Posterior vena cava (tissue), 2 donors: ENCODE measurements around the gene PROX2. TPM values are rescaled to one million over a fixed set of nuclear protein-coding genes. Genes with fewer than 3 reads are reported as not detected.

Source experiments
- DNase-seq: peaks from one replicate; pipeline ENCODE4 v3.0.0-alpha.2; 2020; ENCODE audit warnings: low spot score
- intact Hi-C, 2 donors: fragments of 100-400 bp; cut with DNase I; formaldehyde crosslinking; loops; one replicate each; pipeline versions ENCODE4 v1.14.1 to v1.14.2; 2022 to 2023
- total RNA-seq, 2 donors: library from RNA; stranded (reverse); fragmentation: NEBNext Ultra II Directional; extraction: Animal tissue kit (Norgen Biotek cat#: 25700); gene quantifications; one replicate each; pipeline ENCODE4 v1.2.1, GENCODE V29; 2021
- donor health status: DM: yes; HTN: yes; CAD: no.
- donor health status: DM: yes; HTN: yes; CAD: no.

Gene PROX2
- total RNA-seq, 2 donors from 2014 or later = not detected

DNA sequence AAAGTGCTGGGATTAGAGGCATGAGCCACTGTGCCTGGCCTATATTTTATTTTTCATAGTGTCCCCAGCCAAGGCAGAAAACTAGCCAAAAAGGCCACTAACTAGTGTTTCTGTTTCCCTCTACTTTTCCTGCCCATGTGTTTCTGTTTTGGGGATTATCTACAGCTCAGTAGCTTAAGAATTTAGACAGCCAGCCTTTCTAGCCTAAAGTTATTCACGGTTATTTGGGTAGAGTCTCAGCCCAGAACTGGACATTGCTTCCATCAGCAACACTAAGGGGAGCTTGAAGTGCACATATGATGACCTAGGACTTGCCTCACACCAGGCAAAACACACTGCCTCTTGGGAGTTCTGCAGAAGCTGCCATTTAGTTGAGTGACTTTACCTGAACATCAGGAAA, 17.9 kb downstream of the PROX2 start:
- DNase-seq = no peak
- intact Hi-C loops = loop anchor here in 1 of 2 donors (5.0 kb wide), 1 partner anchor 49 kb away; no protein-coding TSS in a partner anchor

DNA sequence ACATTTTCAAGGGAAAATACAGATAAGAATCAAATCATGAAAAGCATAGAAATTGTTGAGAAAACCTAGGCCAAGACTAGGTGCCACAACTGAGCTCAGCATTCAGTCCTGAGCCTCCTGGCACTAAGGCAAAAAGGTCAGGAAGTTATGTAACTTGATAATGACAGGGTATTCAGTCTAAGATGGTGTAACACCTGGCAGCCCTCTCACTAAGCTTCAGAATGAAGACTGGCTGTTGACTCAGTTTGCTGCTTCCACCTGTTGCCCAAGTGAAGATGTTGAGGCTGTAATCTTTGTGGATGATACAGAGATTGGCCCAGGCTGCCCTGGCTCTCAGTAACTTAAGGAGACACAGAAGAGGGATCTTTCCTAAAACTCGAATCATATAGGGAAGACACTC, 19.6 kb downstream of the PROX2 start:
- no peak for DNase-seq
- intact Hi-C loops = loop anchor here in 1 of 2 donors (5.0 kb wide), 1 partner anchor 51 kb away; no protein-coding TSS in a partner anchor

DNA sequence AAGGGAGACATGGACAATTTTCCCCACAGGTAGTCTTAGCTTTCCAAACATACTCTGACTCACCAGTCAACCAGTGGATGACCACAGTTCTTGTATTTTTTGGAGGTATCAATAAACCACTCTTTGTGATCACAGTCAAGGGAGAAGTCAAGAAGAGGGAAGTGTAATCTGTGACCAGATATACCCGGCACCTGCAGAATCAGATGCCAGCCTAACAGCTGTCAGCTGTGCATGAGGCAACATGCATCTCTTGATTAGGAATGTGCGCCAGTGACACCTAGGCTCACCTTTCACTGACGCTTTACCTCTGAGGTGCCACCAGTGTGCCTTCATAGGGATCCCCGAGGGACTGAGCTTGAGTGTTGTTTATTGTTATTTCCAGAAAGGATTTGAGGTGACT, 20.0 kb downstream of the PROX2 start:
- no peak for DNase-seq
- intact Hi-C loops = loop anchor here in 1 of 2 donors (5.0 kb wide), 1 partner anchor 51 kb away; no protein-coding TSS in a partner anchor

DNA sequence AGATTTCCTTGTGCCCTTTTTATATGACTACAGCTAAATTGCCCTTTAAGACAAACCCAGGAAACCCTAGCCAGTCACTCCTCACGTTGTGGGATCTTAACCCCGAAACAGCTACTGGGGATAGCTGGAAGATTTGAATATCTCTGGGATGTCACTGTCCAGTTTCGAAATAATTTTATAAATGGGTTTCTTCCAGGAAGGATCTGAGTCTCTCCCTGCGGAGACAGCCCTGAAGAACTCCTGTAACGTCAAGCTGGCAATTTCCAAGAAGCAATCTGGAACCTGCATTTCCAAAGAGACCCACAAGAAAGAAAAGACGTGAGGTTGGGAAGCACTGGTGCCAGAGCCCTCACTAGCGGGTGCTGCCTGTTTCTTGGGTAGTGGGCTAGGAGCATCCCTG, 20.9 kb downstream of the PROX2 start:
- no peak for DNase-seq
- intact Hi-C loops = loop anchor here in 1 of 2 donors (5.0 kb wide), 1 partner anchor 52 kb away; no protein-coding TSS in a partner anchor

DNA sequence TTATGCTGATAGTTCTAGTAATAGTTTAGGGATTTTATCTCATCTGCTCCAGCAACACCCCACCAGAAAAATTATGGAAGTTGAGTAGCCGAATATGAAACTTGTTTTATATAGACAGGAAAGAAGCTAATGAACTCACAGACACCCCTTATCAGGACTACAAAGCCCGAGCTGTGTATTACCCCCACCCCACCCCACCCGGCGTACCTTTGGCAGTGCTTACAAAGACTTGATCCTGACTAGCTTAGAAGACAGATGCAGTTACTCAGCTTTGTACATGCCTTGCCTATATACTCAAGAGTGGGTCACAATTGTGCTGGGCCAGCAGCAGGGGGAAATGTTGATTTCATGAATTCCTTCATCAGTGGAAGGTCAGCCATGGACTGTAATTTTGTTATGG, 22.4 kb downstream of the PROX2 start:
- intact Hi-C loops = no loop called here
- no peak for DNase-seq

- DNase-seq = no peak
- intact Hi-C loops = no loop called here
Observed at GRCh38 chr14:74852922-74853530, 22.9 kb downstream of the PROX2 start.

GRCh38 chr14:74848768-74849167, 27.2 kb downstream of the PROX2 start:
- intact Hi-C loops = no loop called here
- no peak for DNase-seq

DNA sequence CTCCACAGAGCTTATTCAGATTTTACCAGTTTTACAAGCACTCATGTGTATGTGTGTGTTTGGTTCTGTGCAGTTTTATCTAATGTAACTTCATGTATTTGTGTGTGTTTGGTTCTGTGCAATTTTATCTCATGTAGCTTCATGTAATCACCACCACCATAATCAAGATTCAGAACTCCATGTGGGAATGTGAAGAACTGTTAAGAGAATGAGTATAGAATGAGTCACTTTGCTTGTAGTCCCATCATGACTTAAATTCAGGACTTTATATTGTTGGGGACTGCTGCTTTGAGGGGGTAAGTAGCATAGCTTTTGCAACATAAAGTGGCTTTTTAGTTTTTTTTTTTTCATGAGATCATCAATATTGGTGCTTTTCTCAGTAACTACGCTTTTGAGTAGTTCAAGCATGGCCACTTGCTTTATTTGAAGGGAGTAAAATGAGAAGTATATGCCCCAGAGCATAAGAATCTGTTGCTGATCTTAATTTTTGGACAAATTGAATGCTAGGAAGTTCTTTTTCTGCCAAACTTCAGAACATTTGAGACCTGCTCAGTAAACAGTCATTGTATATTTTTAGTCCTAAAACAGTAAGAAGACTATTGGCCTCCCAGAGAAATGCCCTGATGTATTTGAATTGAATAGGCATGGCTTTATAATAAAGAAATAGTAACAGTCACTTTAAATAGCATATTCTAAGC, 28.8 kb downstream of the PROX2 start:
- intact Hi-C loops = no loop called here
- DNase-seq = no peak

DNA sequence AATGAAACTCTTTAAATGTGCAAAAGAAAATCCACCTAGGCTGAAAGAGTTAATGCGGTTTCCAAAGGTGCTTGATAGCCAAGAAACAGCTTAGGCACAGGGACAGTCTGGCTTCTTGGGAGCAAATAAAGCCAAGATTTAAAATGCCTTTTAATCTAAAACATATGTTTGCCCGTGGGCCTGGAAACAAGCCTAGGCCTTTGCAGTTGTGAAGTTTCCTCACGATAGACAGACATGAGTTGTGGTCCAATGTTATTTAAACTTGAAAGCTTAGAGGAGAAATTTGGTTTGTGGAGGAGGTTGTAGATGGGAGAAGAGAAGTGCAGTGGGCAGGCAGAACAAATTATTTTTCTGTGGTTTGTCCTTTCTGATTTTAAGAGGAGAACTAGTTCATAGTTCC, 29.8 kb downstream of the PROX2 start:
- intact Hi-C loops = no loop called here
- DNase-seq = no peak

GRCh38 chr14:74843653-74844052, 32.3 kb downstream of the PROX2 start:
- no peak for DNase-seq
- intact Hi-C loops = no loop called here

DNA sequence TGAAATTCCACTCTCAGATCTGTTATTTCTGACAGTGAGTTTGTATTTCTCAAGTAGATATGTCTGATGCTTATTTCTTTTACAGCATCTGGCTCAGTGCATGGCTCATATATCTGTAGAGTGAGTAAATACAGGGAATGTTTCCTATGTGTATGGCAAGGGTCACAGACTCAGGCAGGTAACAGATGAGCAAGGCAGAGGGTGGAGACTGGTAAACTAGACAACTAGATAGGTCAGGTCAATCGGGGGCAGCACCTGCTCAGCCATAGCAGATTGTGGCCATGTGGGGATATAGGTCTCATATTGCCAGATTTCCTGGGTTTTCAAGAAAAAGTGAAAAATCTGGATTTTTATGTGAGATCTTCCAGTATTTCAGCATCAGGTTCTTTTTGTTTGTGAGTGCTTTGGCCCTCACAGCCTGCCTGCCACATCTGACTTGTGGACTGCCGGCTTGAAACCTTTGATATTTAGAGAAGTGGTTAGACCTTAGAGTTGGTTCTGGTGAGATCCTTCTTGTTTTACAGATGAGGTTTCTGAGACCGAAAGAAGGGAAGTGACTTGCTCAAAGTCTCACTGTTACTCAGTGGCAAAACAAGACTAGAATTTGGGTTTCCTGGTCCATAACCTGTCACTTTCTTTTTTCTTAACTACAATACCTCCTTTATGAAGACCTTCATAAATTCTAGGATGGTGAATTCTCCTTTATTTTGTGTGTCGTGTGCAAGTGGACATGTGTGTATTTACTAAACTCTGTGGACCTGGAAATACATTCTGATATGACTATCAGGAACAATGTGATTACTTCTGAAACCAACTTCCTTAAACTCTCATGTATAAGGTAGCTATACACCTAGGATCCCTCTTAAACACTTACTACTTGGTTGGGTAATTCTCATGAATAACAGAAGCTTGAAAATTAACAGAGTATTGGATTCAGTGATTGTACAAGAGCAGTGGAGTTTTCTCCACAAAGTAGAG, 34.4 kb downstream of the PROX2 start:
- intact Hi-C loops = no loop called here
- DNase-seq = no peak

GRCh38 chr14:74840603-74841030, 35.3 kb downstream of the PROX2 start:
- intact Hi-C loops = no loop called here
- no peak for DNase-seq

DNA sequence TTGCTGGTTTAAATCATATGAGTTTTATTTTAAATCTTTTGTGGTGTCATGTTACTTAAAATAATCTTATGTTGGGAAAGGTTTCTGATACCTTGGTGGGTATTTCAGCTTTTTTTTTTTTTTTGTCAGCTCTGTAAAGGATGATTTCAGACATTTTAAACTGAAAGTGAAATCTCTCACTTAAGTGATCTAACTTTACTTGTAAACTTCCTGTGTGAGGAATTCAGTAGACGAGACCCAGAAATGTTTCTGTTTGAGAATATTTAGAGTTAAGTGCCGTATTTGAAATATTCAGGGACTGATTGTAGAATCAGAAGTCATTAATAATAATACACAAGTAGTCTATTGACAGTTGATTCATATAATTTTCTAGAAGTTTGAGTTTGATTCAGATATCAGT, 37.8 kb downstream of the PROX2 start:
- intact Hi-C loops = no loop called here
- no peak for DNase-seq

DNA sequence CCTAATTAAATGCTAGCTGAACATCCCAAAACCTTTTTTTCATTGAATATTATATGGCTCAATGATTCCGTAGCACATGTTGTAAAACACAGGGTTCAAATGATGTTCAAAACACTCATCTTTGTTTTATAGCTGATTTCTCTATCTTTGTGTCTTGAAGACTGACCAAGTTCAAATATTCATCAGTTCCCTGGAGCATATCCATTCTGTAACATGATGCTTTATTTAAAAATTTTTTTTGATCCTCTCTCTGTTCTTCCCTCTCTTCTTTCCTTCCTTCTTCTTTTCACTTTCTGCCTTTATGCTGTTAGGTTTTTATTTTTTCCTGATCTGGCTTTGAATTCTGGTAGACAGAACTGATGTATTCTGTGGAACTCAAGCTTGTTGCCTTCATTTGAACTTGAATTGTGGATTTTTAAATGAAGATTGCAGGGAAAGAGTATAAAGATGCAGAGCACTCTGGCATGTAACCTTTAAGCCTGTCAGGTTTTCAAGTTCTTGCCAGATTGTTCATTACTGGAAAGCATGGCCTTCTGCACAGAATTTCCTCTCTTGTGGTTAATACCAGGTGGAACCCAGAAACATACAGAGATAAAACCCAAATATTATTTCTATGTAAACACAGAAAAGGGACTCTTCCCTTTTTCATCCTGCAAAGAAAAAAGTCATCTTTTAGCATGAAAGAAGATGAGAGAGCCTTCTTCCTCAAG, 39.5 kb downstream of the PROX2 start:
- DNase-seq = no peak
- intact Hi-C loops = no loop called here

DNA sequence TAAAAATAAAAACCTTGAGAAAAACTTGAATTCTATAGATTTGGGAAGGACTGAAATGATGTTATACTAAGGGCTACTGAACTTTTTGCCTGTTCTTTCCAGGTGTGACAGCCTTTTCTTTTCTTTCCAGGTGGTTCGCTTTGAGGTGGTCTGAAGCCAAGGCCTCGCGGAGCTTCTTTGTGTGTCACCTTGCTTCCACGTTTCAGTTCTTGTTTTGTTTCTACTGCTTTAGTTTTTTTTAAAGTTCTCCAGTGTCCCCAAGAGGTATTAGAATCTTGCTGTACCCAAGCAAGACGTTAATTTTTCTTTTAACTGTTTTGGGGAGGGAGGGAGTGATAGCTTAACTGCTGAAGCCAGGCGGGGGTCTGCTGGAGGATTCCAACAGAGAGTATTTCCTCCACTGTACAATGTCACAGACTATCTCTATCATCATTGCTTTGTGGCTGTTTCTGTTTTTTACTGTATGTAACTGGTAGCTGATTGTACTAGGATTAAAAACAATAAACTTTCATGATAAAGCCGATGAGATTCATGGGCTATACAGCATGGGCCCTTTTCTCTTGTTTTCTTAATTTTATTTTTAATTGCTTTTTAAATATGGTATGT, 40.2 kb downstream of the PROX2 start:
- DNase-seq = no peak
- intact Hi-C loops = no loop called here

- intact Hi-C loops = no loop called here
- DNase-seq = no peak
Observed at GRCh38 chr14:74834692-74835392, 41.1 kb downstream of the PROX2 start.

DNA sequence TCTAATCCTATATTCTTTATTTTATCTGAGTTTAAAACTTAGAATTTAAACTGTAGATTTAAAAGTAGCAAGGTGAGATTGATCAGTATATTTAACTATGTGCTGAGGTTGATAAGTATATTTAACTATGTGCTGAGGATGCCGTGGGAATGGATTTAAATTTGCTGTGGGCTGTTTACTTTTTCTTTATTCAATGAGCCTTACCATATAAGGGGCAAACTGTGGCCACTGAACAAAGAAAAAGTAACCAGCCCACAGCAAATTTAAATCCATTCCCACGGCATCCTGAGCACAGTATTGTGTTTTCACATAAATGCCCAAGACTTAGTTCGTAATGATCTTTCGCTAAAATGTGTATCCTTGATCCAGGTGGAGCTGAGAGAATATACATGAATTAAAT, 43.1 kb downstream of the PROX2 start:
- no peak for DNase-seq
- intact Hi-C loops = no loop called here

DNA sequence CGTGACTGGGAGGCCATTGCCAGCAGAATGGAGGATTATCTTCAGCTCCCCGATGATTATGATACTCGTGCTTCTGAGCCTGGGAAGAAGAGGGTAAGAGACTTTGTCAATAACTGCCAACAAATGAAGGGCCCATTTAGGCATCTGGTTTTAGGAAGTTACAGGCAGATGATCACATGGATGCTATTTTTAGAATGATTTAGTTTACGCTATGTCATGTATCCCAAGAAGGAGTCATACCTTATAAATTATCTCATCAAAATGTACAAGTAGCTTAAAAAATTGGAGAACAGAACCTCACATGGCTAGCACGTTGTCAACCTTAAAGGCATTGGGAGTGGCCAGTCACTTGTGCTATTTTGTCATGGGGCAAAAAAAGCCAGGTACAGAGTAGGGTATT, 46.7 kb downstream of the PROX2 start:
- no peak for DNase-seq
- intact Hi-C loops = no loop called here
